Muscle layer of duodenum (tissue), 2 donors: ENCODE measurements around the gene ACOT6.
"Not testable (repeated sequence)": the region's sequence is repeated elsewhere in the genome, so short reads cannot be mapped to it uniquely, and the experiment has no call there.

Source experiments
- H3K27ac ChIP-seq: one replicate; pipeline ENCODE4 v1.7.0; 2013; ENCODE audit warnings: mild to moderate bottlenecking, low read length
- H3K27me3 ChIP-seq: one replicate; pipeline ENCODE4 v1.7.0; 2013; ENCODE audit warnings: low read depth, mild to moderate bottlenecking, control low read depth, low read length
- H3K36me3 ChIP-seq, 2 donors: one replicate each; pipeline ENCODE4 v1.7.0; 2013; ENCODE audit warnings: low read length in 2 of 2, control low read depth in 1 of 2, mild to moderate bottlenecking in 1 of 2; ENCODE audit not compliant: insufficient read depth in 2 of 2, control insufficient read depth in 1 of 2
- H3K4me1 ChIP-seq, 2 donors: one replicate each; pipeline ENCODE4 v1.7.0; 2013; ENCODE audit warnings: low read length in 2 of 2, mild to moderate bottlenecking in 2 of 2, control low read depth in 1 of 2, moderate library complexity in 1 of 2; ENCODE audit not compliant: insufficient read depth in 2 of 2, control insufficient read depth in 1 of 2
- H3K4me3 ChIP-seq, 2 donors: one replicate each; pipeline ENCODE4 v1.7.0; 2013; ENCODE audit warnings: low read length in 2 of 2, low read depth in 1 of 2, mild to moderate bottlenecking in 1 of 2
- H3K9me3 ChIP-seq, 2 donors: one replicate each; pipeline ENCODE4 v1.7.0; 2013; ENCODE audit warnings: low read length in 2 of 2, control low read depth in 1 of 2, mild to moderate bottlenecking in 1 of 2; ENCODE audit not compliant: control insufficient read depth in 1 of 2
- donor health status: healthy.

Gene ACOT6

GRCh38 chr14:73630009-73630780 lies 17.9 kb downstream of the ACOT6 start:
- no peaks in the 10 kb centered on the region for H3K27me3 ChIP-seq
- no peaks in the 10 kb centered on the region for H3K9me3 ChIP-seq
- H3K36me3 ChIP-seq: no peaks in the 10 kb centered on the region
- H3K4me3 ChIP-seq: no peak overlapping the region
- H3K27ac ChIP-seq: no peak overlapping the region
- H3K4me1 ChIP-seq: peaks cover 0 to 19% of the 10 kb centered on the region in 2 donors

GRCh38 chr14:73633116-73634010 lies 21.0 kb downstream of the ACOT6 start:
- H3K27me3 ChIP-seq: no peaks in the 10 kb centered on the region
- H3K27ac ChIP-seq: no peak overlapping the region
- H3K4me3 ChIP-seq: peak overlapping the region; percentile 57 to 86
- H3K9me3 ChIP-seq: no peaks in the 10 kb centered on the region
- H3K4me1 ChIP-seq: peaks cover 0 to 19% of the 10 kb centered on the region in 2 donors
- H3K36me3 ChIP-seq: no peaks in the 10 kb centered on the region

- Histone ChIP-seq H3K4me1 (peaks cover 0 to 19% of the 10 kb centered on the region in 2 donors), H3K27ac (no peak overlapping the region), H3K27me3 (no peaks in the 10 kb centered on the region), H3K36me3 (no peaks in the 10 kb centered on the region), H3K9me3 (no peaks in the 10 kb centered on the region), H3K4me3 (peak overlapping the region; percentile 57 to 86)
Measured at GRCh38 chr14:73634011-73634833, 21.9 kb downstream of the ACOT6 start.

- H3K27ac ChIP-seq, H3K4me3 ChIP-seq, H3K9me3 ChIP-seq, H3K36me3 ChIP-seq, H3K27me3 ChIP-seq: not testable (repeated sequence)
- H3K4me1 ChIP-seq: peaks cover 0 to 19% of the 10 kb centered on the region in 2 donors
Measured at GRCh38 chr14:73636355-73636754, 24.0 kb downstream of the ACOT6 start.

- Histone ChIP-seq H3K27me3 (no peaks in the 10 kb centered on the region), H3K9me3 (no peaks in the 10 kb centered on the region), H3K4me1 (peaks cover 0 to 19% of the 10 kb centered on the region in 2 donors), H3K27ac (no peak overlapping the region), H3K36me3 (no peaks in the 10 kb centered on the region), H3K4me3 (no peak overlapping the region)
Measured at GRCh38 chr14:73637830-73638229, 25.5 kb downstream of the ACOT6 start.

GRCh38 chr14:73640796-73641365 lies 28.6 kb downstream of the ACOT6 start:
- Histone ChIP-seq H3K9me3 (no peaks in the 10 kb centered on the region), H3K4me1 (peaks cover 0 to 7% of the 10 kb centered on the region in 2 donors), H3K27me3 (no peaks in the 10 kb centered on the region), H3K4me3 (no peak overlapping the region), H3K36me3 (no peaks in the 10 kb centered on the region), H3K27ac (no peak overlapping the region)

GRCh38 chr14:73644531-73645247 lies 32.4 kb downstream of the ACOT6 start, which contains the start of gene DNAL1:
Gene DNAL1 (plus strand): TSS chr14:73644986. CDS start chr14:73645040, 54 bp downstream.
- H3K4me1 ChIP-seq: peaks cover 0 to 10% of the 10 kb centered on the region in 2 donors
- peak within 1 kb of the TSS; percentile 95 for H3K27ac ChIP-seq

GRCh38 chr14:73645248-73645610 lies 32.9 kb downstream of the ACOT6 start:
- Histone ChIP-seq H3K27me3 (no peaks in the 10 kb centered on the region), H3K4me3 (peak overlapping the region; percentile 95 to 98), H3K9me3 (no peaks in the 10 kb centered on the region), H3K4me1 (peaks cover 0 to 10% of the 10 kb centered on the region in 2 donors), H3K36me3 (no peaks in the 10 kb centered on the region), H3K27ac (peak overlapping the region; percentile 95)

More at GRCh38 chr14:73644531-73645247, 32.4 kb downstream of the ACOT6 start, which contains the start of gene DNAL1:
- H3K9me3 ChIP-seq: no peaks in the 10 kb centered on the region
- H3K27me3 ChIP-seq: no peaks in the 10 kb centered on the region
- H3K4me3 ChIP-seq: peak within 1 kb of the TSS; percentile 95 to 98
- no peaks in the 10 kb centered on the region for H3K36me3 ChIP-seq

GRCh38 chr14:73651005-73651404 lies 38.7 kb downstream of the ACOT6 start:
- Histone ChIP-seq H3K4me1 (peaks cover 0 to 2% of the 10 kb centered on the region in 2 donors), H3K27me3 (no peaks in the 10 kb centered on the region), H3K4me3 (no peak overlapping the region), H3K36me3 (peaks cover 0 to 5% of the 10 kb centered on the region in 2 donors), H3K27ac (no peak overlapping the region), H3K9me3 (no peaks in the 10 kb centered on the region)

- Histone ChIP-seq H3K9me3 (no peaks in the 10 kb centered on the region), H3K36me3 (peaks cover 0 to 10% of the 10 kb centered on the region in 2 donors), H3K27me3 (no peaks in the 10 kb centered on the region), H3K27ac (no peak overlapping the region), H3K4me3 (no peak overlapping the region), H3K4me1 (no peaks in the 10 kb centered on the region)
Measured at GRCh38 chr14:73655851-73656250, 43.5 kb downstream of the ACOT6 start.
